Peyer's patch (tissue), 4 donors: Measurements from ENCODE around the gene SDHC.
A peak's percentile ranks its signal among the peaks of the same experiment; 100 is the strongest.

Source experiments
- CTCF ChIP-seq, 6 experiments: fragments of 450-650 bp in 4 of 6; fragments of 200-600 bp in 2 of 6; sonication (generic) in 1 of 6; IDR thresholded peaks; one replicate each; pipeline ENCODE4 v1.5.1; 2017 to 2019; ENCODE audit warnings: antibody characterized with exemption in 6 of 6, mild to moderate bottlenecking in 3 of 6, moderate library complexity in 1 of 6
- POLR2A ChIP-seq, 2 donors: fragments of 450-650 bp; IDR thresholded peaks; one replicate each; pipeline ENCODE4 v1.5.1; 2017; ENCODE audit warnings: antibody characterized with exemption in 2 of 2, mild to moderate bottlenecking in 2 of 2, moderate library complexity in 2 of 2

GRCh38 chr1:161314201-161314981 is at the start of gene SDHC:
- TF ChIP-seq POLR2A (IDR thresholded peaks at IDR 0.05): peak; percentile 56 to 73
- TF ChIP-seq CTCF (IDR thresholded peaks at IDR 0.05): peak in 2 of 6 experiments; percentile 24 to 26
